OCI-LY7 (cell line): ENCODE results near the gene NINJ1.

Source experiments
- CTCF ChIP-seq: fragments of 200-600 bp; sonication (generic); conservative IDR thresholded peaks from 2 replicates; pipeline ENCODE4 v1.5.1; 2014; ENCODE audit warnings: mild to moderate bottlenecking, antibody characterized with exemption, low read length, moderate library complexity, mixed read lengths
- EZH2phosphoT487 ChIP-seq: fragments of 200-600 bp; sonication (generic); IDR thresholded peaks from 2 replicates; pipeline ENCODE4 v1.6.1; 2018; ENCODE audit warnings: low read depth, borderline replicate concordance, mild to moderate bottlenecking, mixed run types, antibody characterized with exemption, low read length, moderate library complexity, mixed read lengths

GRCh38 chr9:93086447-93087224, 47.4 kb downstream of the NINJ1 start:
- TF ChIP-seq CTCF = no peak
- no peak for TF ChIP-seq EZH2phosphoT487
